GM18508 (cell line): ENCODE data around the gene CCAR1.
"Not testable (repeated sequence)": the region's sequence is repeated elsewhere in the genome, so short reads cannot be mapped to it uniquely, and the experiment has no call there.

Experiments
- ATAC-seq: cut with Tn5 transposase; IDR thresholded peaks from one replicate; pipeline ENCODE4 v1.9.1; 2021; ENCODE audit warnings: moderate number of reproducible peaks; ENCODE audit not compliant: insufficient read depth, unreplicated experiment

Gene CCAR1

DNA sequence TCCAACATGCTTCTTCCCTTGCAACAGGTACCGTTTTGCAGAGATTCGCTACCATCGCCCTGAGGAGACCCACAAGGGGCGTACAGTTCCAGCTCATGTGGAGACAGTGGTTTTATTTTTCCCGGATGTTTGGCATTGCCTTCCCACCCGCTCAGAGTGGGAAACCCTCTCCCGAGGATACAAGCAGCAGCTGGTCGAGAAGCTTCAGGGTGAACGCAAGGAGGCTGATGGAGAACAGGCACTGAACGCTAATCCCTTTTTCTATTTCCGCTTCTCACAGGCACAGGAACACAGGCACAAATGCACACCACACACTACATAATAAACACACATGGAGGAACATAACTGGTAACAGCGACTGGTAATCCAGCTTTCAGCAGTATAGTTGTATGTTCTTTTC is 35.2 kb downstream of the CCAR1 start:
- ATAC-seq = no peak

DNA sequence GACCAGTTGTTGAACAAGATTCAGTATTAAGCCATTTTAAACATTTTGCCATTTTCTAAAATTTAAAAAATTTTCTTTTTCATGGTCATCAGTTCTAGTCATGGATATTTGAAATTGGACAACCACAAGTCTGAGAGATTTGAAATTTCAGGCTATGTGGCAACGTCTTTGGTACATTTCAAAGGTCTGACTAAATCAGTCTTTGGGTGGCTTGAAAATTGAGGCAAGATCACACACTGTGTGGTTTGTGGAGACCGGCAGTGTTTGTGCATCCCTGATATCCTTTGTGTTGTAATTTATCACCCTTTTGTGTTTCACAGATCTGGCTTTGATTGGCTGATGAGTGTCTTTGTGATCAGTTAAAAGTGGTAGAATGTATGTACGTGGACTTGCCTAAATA is 35.7 kb downstream of the CCAR1 start:
- no peak for ATAC-seq

DNA sequence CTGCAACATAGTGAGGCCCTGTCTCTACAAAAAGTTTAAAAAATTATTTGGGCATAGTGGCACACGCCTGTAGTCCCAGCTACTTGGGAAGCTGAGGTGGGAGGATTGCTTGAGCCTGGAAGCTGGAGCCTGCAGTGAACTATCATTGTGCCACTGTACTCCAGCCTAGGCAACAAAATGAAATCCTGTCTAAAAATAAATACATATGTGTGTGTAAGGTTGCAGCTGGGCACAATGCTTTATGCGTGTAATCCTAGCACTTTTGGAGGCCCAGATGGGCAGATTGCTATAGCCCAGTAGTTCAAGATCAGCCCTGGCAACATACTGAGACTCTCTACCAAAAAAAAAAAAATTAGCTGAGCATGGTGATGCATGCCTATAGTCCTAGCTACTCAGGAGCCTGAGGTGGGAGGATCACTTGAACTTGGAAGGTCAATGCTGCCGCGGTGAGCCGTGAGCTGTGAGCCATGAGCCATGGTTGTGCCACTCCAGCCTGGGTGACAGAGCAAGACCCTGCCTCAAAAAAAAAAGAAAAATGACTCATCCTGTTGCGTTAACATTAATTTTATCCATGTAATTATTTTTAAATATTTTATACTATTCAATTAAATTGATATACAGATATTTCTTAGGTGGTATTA is 38.3 kb downstream of the CCAR1 start:
- ATAC-seq = no peak

DNA sequence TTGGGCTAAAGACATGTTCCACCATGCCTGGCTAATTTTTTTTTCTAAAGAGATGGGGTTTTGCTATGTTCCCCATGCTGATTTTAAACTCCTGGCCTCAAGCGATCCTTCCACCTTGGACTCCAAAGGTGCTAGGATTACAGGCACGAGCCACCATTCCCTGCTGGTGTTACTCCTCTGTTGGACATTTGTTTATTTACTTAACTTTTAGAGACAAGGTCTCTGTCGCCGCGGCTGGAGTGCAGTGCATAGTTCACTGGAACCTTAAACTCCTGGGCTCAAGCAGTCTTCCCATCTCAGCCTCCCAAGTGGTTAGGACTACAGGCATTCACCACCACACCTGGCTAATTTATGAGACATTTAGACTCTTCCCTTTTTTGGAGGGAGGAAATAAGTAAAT is 38.9 kb downstream of the CCAR1 start:
- ATAC-seq = no peak

DNA sequence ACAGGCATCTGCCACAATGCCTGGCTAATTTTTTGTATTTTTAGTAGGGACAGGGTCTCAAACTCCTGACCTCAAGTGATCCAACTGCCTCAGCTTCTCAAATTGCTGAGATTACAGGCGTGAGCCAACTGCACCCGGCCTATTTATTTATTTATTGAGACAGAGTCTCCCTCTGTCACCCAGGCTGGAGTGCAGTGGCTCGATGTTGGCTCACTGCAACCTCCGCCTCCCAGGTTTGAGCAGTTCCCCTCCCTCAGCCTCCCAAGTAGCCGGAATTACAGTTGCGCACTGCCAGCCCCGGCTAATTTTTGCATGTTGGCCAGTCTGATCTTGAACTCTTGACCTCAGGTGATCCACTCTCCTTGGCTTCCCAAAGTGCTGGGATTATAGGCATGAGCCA is 46.4 kb downstream of the CCAR1 start:
- ATAC-seq = not testable (repeated sequence)

DNA sequence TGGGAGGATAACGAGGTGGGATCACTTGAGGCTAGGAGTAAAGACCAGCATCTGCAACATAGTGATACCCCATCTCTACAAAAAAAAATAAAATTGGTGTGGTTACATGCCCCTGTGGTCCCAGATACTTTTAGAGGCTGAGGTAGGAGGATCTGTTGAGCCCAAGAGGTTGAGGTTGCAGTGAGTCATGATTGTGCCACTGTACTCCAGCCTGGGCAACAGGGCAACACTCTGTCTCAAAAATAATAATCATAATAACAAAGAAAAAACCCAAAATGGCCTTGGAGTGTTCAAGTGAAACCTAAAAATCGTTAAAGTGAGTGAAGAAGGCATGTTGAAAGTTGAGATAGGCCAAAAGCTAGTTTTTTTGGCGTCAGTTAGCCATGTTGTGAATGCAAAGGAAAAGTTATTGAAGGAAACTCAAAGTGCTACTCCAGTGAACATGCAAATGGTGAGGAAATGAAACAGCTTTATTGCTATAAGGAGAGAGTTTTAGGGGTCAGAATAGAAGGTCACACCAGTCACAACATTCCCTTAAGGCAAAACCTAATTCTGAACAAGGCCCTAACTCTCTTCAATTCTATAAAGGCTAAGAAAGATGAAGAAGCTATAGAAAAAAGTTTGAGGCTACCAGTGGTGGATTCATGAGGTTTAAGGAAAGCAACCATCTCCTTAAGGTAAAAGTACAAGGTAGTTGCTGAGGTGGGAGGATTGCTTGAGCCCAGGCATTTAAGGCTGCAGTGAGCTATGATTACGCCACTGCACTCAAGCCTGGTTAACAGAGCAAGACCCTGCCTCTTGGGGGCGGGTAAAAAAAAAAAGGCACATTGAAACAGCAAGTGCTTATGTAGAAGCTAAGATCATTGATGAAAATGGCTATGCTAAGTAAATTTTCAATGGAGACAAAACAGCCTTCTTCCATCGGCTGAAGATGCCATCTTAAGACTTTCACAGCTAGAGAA is 60.9 kb downstream of the CCAR1 start:
- no peak for ATAC-seq

DNA sequence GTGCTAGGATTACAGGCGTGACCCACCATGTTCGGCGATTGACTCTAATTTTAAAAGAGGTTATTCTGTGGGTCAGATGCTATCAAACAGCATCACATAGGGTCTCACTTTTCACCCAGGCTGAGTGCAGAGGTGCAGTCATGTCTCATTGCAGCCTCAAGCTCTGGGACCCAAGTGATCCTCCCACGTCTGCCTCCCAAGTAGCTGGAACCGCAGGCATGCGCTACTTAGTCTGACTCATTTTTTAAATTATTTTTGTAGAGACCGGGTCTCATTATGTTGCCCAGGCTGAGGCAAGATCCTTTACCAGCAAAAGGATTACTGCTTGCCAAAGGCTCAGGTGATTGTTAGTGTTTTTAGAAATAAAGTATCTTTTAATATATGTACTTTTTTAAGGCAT is 63.4 kb downstream of the CCAR1 start:
- ATAC-seq = no peak

DNA sequence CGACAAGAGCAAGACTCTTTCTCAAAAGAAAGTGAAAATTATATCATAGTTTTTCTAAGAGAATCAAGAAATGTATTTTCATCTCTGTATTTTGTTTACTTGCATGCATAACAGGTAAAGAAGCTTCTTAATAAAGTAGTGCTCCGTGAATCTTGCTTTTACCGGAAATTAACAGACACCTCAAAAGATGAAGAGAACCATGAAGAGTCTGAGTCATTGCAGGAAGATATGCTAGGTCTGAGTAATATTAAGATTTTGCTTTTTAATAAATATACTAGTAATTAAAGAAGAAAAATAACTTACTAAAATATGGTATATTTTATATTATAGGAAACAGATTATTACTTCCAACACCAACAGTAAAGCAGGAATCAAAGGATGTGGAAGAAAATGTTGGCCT is 66.8 kb downstream of the CCAR1 start:
- ATAC-seq = no peak

DNA sequence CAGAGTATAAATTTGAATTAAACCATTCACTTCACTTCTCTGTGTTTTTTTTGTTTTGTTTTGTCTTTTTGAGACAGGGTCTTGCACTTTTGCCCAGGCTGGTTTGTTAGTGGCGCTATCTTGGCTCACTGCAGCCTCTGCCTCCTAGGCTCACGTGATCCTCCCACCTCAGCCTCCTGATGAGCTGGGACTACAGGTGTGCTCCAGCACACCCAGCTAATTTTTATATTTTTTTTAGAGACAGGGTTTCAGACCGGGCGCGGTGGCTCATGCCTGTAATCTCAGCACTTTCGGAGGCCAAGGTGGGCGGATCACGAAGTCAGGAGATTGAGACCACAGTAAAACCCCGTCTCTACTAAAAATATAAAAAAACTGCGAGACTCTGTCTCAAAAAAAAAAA is 69.4 kb downstream of the CCAR1 start:
- no peak for ATAC-seq

DNA sequence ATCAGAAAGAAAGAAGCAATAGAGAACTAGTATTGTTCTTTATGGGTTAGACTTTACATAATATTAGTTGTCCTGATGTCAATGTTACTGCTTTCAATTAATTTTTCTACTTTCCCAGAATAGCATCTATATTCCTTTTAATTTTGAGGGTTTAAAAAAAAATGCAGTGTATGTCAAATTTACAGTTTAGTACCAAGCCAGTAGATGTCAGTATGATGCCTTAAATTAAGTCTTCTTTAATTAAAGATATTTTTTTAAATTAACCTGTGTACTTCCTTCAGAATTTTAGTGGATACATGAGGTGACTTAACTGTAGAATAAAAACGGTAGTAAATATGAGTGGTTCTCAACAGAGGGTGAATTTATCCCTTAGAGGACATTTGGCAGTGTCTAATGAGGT is 71.1 kb downstream of the CCAR1 start:
- no peak for ATAC-seq

DNA sequence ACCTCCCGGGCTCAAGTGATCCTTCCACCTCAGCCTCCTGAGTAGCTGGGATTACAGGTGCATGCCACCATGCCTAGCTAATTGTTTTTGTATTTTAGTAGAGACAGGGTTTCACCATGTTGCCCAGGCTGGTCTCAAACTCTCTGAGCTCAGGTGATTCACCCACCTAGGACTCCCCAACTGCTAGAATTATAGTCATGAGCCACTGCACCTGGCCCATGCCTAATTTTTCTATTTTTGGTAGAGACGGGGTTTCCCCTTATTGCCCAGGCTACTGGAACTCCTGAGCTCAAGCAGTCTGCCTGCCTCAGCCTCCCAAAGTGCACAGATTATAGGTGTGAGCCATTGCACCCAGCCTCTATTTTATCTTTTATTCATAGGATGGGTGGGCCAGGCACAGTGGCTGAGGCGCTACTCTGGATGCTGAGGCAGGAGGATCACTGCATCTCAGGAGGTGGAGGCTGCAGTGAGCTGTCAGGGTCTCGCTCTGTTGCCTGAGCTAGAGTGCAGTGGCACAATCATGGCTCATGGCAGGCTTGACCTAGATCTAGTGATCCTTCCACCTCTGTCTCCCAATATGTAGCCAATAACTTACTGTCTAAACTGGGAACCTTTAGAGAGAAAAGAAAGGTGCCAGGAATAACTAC is 75.0 kb downstream of the CCAR1 start:
- no peak for ATAC-seq

DNA sequence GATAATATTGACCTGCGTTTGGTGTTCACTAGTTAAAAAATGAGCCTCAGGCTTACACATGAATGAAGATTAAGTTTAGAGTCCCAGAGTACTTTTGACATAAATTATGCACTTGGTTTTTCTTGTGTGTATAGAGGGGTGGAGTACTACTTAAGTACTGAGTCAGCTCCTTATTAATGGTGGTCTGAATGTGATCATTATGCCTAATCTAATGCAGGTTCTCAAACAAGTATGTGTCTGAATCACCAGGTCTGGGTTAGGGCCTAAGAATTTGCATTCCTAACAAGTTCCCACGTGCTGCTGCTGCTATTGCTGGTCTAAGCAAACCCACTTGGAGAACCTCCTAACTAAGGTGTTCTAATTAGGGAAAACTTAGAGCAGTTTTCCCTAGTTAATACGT is 75.6 kb downstream of the CCAR1 start:
- ATAC-seq = no peak

DNA sequence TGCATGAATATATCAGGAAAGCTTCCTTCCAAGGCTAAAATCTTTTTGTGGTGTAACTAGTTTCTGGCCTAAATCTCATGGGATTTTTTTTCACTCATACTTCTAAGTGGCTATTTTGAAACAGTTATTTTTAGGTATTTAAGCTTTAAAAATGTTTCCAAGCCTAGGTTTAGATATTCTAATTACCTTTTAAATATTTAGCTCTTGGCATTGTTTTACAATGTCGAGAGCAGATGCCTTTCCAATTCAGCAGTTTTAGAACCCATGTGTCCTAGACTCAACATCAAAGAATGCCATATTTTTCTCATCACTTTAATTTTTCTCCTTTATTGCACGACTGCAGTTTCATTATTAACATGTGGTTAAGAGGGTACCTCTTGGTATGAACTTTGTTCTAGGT is 79.2 kb downstream of the CCAR1 start:
- ATAC-seq = no peak

DNA sequence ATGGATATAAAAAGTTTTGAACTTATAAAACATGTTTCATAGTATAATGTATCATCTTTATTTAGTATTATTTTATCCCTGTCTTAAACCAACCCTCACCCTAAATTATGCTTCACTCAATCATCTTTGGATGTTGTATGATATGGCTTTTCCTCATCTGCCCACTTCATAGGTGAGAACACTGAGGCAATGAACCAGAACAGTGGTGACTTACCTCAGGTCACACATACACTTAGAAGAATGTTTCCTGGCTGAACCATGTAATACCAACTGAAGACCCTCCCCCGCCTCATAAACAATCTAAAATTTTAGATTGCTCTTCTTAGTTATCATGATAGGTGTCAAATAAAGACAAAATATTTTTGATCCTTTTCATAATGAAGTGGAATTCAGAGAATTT is 83.7 kb downstream of the CCAR1 start:
- no peak for ATAC-seq

DNA sequence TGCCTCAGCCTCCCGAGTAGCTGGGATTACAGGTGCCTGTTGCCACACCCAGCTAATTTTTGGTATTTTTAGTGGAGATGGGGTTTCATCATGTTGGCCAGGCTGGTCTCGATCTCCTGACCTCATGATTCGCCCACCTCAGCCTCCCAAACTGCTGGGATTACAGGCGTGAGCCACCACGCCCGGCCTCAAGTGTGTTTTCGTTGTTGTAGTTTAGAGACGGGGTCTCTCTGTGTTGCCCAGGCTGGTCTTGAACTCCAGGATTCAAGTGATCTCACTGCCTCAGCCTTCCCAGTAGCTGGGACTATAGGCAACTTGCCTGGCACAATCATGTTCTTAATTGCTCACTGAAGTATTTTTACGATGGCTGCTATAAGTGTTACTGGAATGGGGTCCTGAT is 89.8 kb downstream of the CCAR1 start:
- not testable (repeated sequence) for ATAC-seq

DNA sequence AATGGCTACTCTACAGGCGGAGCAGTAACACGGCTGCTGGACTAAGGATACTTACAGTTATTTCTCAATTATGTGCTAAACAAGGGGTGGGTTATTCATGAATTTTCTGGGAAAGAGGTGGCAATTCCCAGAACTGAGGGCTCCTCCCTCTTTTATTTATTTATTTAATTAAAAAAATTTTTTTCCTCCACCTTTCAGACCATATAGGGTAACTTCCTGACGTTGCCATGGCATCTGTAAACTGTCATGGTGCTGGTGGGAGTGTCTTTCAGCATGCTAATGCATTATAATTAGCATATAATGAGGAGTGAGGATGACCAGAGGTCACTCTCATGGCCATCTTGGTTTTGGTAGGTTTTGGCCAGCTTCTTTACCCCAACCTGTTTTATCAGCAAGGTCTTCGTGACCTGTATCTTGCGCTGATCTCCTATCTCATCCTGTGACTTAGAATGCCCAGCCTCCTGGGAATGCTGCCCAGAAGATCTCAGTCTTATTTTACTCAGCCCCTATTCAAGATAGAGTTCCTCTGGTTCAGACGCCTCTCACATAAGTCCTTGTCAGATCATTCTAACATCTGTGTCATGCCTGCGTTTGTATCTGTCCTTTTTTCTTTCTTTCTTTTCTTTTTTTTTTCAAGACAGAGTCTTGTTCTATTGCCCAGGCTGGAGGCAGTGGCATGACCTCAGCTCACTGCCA is 90.4 kb downstream of the CCAR1 start:
- no peak for ATAC-seq

DNA sequence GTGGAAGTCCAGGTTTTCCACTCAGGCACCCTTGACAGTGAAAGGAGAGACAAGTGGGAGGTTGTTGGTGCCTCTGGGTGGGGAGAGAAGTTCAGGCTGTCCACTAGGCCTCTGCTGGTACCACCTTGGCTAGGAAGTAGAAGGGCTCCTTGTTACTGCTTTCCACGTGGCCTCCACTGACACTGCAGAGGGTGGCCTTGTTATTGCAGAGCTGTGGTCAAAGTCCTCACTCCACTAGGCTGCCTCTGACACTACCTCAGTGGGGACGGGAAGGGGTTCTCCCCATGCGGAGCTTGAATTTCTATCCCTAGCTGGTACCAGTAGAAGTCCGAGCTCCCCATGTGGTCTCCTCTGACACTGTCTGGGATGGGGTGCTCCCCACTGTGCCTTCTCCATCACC is 91.4 kb downstream of the CCAR1 start:
- ATAC-seq = no peak

DNA sequence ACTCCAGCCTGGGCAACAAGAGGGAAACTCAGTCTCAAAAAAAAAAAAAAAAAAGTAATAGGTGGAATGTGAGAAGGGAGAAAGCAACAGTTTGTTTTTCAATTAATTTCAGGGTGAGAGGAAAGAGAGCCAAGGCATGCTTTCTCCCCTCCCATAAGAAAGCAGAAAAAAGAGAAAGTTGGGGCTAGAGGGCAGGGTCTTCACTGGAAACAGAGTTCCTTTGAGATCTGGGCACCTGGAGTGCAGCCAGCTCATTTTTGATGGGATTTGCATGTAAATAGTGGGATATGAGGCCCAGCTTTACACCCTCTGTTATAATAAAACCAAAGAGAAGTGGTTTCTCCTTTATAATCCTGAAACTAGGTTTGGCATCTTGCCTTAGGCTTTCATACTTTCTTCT is 92.5 kb downstream of the CCAR1 start:
- no peak for ATAC-seq

DNA sequence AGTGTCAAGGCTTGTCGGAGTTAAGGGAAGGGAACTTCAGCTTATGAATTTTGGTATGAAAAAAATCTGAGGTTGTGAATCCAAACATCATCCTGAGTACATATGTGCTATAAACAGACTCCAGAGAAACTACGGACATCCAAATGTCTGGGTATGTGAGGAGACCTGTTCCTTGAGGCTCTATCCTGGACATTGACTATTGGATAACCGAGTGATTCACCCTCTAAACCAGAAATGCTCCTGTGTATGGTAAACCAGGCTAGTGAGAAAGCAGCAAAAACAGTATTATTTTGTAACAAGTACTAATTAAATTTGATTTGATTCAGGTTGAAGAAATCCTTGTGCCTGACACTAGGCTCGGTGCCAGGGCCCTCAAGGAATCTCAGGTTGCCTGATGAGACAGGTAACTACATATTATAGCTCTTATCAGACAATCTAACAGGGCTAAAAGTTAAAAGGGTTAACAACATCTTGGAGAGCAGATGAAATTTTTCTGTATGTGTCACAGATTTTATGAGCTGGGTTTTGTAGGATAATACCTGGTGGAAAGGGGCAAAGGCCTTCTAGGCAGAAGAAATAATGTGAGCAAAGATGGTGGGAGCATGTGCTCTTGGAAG is 95.9 kb downstream of the CCAR1 start:
- ATAC-seq = no peak

DNA sequence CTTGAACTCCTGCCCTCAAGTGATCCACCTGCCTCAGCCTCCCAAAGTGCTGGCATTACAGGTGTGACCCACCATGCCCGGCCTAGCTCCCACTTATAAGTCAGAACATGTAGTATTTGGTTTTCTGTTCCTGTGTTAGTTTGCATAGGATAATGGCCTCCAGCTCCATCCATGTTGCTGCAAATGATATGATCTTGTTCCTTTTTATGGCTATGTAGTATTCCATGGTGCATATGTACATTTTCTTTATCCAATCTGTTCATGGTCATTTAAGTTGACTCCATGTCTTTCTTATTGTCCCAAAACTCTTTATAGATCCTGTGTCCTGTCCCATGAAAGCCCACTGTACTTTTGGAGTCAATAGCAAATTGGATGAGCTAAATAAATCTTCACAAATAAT is 99.3 kb downstream of the CCAR1 start:
- ATAC-seq = not testable (repeated sequence)
